Activated naive CD4-positive, alpha-beta T cell (primary cell): ENCODE data around the gene FAM170B.

ENCODE experiments used
- DNase-seq, 4 experiments: peaks; one replicate each; lab custom pipeline; 2025; lab: John Stamatoyannopoulos, UW

Gene FAM170B

GRCh38 chr10:49152037-49152436 is 18.2 kb upstream of the FAM170B start:
- DNase-seq: no peak

- DNase-seq: no peak
These were observed 17.7 kb upstream of the FAM170B start for GRCh38 chr10:49151481-49151880.

GRCh38 chr10:49151025-49151445 is 17.2 kb upstream of the FAM170B start:
- DNase-seq: no peak

GRCh38 chr10:49150426-49150825 is 16.6 kb upstream of the FAM170B start:
- no peak for DNase-seq

GRCh38 chr10:49149881-49150280 is 16.1 kb upstream of the FAM170B start:
- no peak for DNase-seq

- no peak for DNase-seq
These were observed 10.4 kb upstream of the FAM170B start for GRCh38 chr10:49144058-49144720.

- DNase-seq: no peak
These were observed 9.4 kb upstream of the FAM170B start for GRCh38 chr10:49143249-49143648.

GRCh38 chr10:49141541-49142332 is 7.9 kb upstream of the FAM170B start:
- DNase-seq: no peak

- no peak for DNase-seq
These were observed 6.7 kb upstream of the FAM170B start for GRCh38 chr10:49140304-49141177.

GRCh38 chr10:49139846-49140195 is 6.0 kb upstream of the FAM170B start:
- no peak for DNase-seq

GRCh38 chr10:49139028-49139845 is 5.4 kb upstream of the FAM170B start:
- no peak for DNase-seq

- DNase-seq: no peak
These were observed 4.6 kb upstream of the FAM170B start for GRCh38 chr10:49138361-49138891.

- no peak for DNase-seq
These were observed 2.7 kb upstream of the FAM170B start for GRCh38 chr10:49136525-49136924.

- DNase-seq: no peak
These were observed 1.9 kb upstream of the FAM170B start for GRCh38 chr10:49135575-49136313.

GRCh38 chr10:49134327-49134726 is 506 bp upstream of the FAM170B start:
- no peak for DNase-seq

GRCh38 chr10:49132362-49132737 is 1.5 kb downstream of the FAM170B start:
- DNase-seq: no peak

GRCh38 chr10:49131507-49132361 is 2.1 kb downstream of the FAM170B start:
- DNase-seq: no peak

GRCh38 chr10:49129376-49129775 is 4.4 kb downstream of the FAM170B start:
- no peak for DNase-seq

GRCh38 chr10:49128854-49129253 is 5.0 kb downstream of the FAM170B start:
- DNase-seq: no peak
